GM21390 (cell line): ENCODE data around the gene PARVA.

Experiments
- ATAC-seq: cut with Tn5 transposase; IDR thresholded peaks from one replicate; pipeline ENCODE4 v1.9.1; 2021; ENCODE audit not compliant: unreplicated experiment

PARVA gene

GRCh38 chr11:12376259-12377081 is 901 bp upstream of the PARVA start:
- ATAC-seq: no peak

GRCh38 chr11:12377824-12378593 is 638 bp downstream of the PARVA start:
- ATAC-seq: no peak

GRCh38 chr11:12380565-12381325 is 3.4 kb downstream of the PARVA start:
- ATAC-seq: no peak

GRCh38 chr11:12381875-12382274 is 4.5 kb downstream of the PARVA start:
- no peak for ATAC-seq

- no peak for ATAC-seq
Measured at GRCh38 chr11:12382451-12382850, 5.1 kb downstream of the PARVA start.

- ATAC-seq: no peak
Measured at GRCh38 chr11:12386309-12386708, 8.9 kb downstream of the PARVA start.

- ATAC-seq: no peak
Measured at GRCh38 chr11:12386745-12387144, 9.4 kb downstream of the PARVA start.

GRCh38 chr11:12388173-12388572 is 10.8 kb downstream of the PARVA start:
- ATAC-seq: no peak

GRCh38 chr11:12388939-12389670 is 11.7 kb downstream of the PARVA start:
- no peak for ATAC-seq

GRCh38 chr11:12389676-12390657 is 12.6 kb downstream of the PARVA start:
- ATAC-seq: no peak

GRCh38 chr11:12390687-12391110 is 13.3 kb downstream of the PARVA start:
- ATAC-seq: no peak

- ATAC-seq: no peak
Measured at GRCh38 chr11:12392672-12393071, 15.3 kb downstream of the PARVA start.

- ATAC-seq: no peak
Measured at GRCh38 chr11:12393691-12394090, 16.3 kb downstream of the PARVA start.

GRCh38 chr11:12394601-12395000 is 17.2 kb downstream of the PARVA start:
- no peak for ATAC-seq

GRCh38 chr11:12395333-12395732 is 18.0 kb downstream of the PARVA start:
- no peak for ATAC-seq

- ATAC-seq: no peak
Measured at GRCh38 chr11:12397931-12398334, 20.6 kb downstream of the PARVA start.

GRCh38 chr11:12399355-12399754 is 22.0 kb downstream of the PARVA start:
- ATAC-seq: no peak

GRCh38 chr11:12402025-12402424 is 24.7 kb downstream of the PARVA start:
- ATAC-seq: no peak

- ATAC-seq: no peak
Measured at GRCh38 chr11:12402691-12403120, 25.3 kb downstream of the PARVA start.
